ENCODE data around the gene DHX58.

DNA sequence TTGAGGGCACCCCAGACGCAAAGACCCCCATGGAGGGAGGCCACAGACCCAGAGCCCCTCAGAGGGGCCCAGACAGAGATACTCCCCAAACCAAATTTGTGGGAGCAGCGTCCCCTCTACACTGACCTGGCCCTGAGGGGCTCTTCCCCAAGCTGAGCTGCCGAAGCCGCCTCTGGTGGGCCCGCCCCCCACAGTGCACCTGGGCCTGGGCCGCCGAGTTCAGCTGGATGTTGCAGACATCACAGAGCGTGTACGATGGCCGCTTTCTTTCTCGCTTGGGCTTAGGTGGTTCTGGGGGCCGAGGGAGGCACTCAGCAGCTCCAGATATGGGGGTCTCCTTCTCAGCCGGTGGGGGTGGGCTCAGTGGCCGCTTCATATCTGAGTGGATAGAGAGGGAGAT, 49.8 kb downstream of the DHX58 start:
- TF ChIP-seq CTCF (IDR thresholded peaks at IDR 0.05), result no peak
- TF ChIP-seq POLR2AphosphoS5 (IDR thresholded peaks at IDR 0.05), result no peak
